Stimulated activated naive CD8-positive, alpha-beta T cell treated with anti-CD3 and anti-CD28 coated beads, Interleukin-15, amount 100 ng/mL, for 72 hours (primary cell): ENCODE measurements around the gene ACTRT2.

Source experiments
- ATAC-seq: fragments of 150-1000 bp; cut with Tn5 transposase; 2 replicates; pipeline ENCODE4 v1.10.0; 2021; ENCODE audit warnings: mild to moderate bottlenecking, moderate library complexity
- DNase-seq, 2 donors: peaks; one replicate each; pipeline ENCODE4 v3.0.0; 2021 to 2022
- H3K27ac Mint-ChIP-seq, 2 donors: one replicate each; pipeline ENCODE4 v1.8.0; 2022; ENCODE audit warnings: mild to moderate bottlenecking in 2 of 2, mixed read lengths in 2 of 2, moderate library complexity in 2 of 2
- H3K27me3 Mint-ChIP-seq: one replicate; pipeline ENCODE4 v1.8.0; 2022; ENCODE audit warnings: mixed read lengths
- H3K4me1 Mint-ChIP-seq: one replicate; pipeline ENCODE4 v1.8.0; 2022; ENCODE audit warnings: mild to moderate bottlenecking, mixed read lengths
- H3K4me3 Mint-ChIP-seq, 2 donors: one replicate each; pipeline ENCODE4 v1.8.0; 2022; ENCODE audit warnings: mild to moderate bottlenecking in 2 of 2, mixed read lengths in 2 of 2, moderate library complexity in 1 of 2
- H3K9me3 Mint-ChIP-seq, 2 donors: one replicate each; pipeline ENCODE4 v1.8.0; 2022; ENCODE audit warnings: mixed read lengths in 2 of 2

ACTRT2 gene

GRCh38 chr1:2980849-2981248 lies 40.4 kb upstream of the ACTRT2 start:
- DNase-seq (peak in 1 of 2 donors; percentile 1), ATAC-seq (no peak)
- Mint-ChIP-seq H3K27me3 (no peaks in the 10 kb centered on the region), H3K4me3 (no peak overlapping the region), H3K4me1 (no peaks in the 10 kb centered on the region), H3K27ac (no peak overlapping the region), H3K9me3 (no peaks in the 10 kb centered on the region)

- no peaks in the 10 kb centered on the region for H3K9me3 Mint-ChIP-seq
- no peaks in the 10 kb centered on the region for H3K4me1 Mint-ChIP-seq
- ATAC-seq (no peak), DNase-seq (no peak)
- peak overlapping the region; percentile 36 to 74 for H3K27ac Mint-ChIP-seq
- H3K27me3 Mint-ChIP-seq: no peaks in the 10 kb centered on the region
- H3K4me3 Mint-ChIP-seq: no peak overlapping the region
Observed at GRCh38 chr1:2981388-2981787, 39.9 kb upstream of the ACTRT2 start.

- DNase-seq (peak in 1 of 2 donors; percentile 4), ATAC-seq (no peak)
- no peaks in the 10 kb centered on the region for H3K4me1 Mint-ChIP-seq
- no peaks in the 10 kb centered on the region for H3K9me3 Mint-ChIP-seq
- H3K4me3 Mint-ChIP-seq: no peak overlapping the region
- no peaks in the 10 kb centered on the region for H3K27me3 Mint-ChIP-seq
- peak overlapping the region in 1 of 2 donors; percentile 74 for H3K27ac Mint-ChIP-seq
Observed at GRCh38 chr1:2981981-2982614, 39.2 kb upstream of the ACTRT2 start.

GRCh38 chr1:2982615-2983318 lies 38.5 kb upstream of the ACTRT2 start:
- H3K9me3 Mint-ChIP-seq: no peaks in the 10 kb centered on the region
- ATAC-seq: no peak

GRCh38 chr1:2983319-2983705 lies 38.0 kb upstream of the ACTRT2 start:
- Mint-ChIP-seq H3K27ac (no peak overlapping the region), H3K4me1 (no peaks in the 10 kb centered on the region), H3K4me3 (no peak overlapping the region), H3K27me3 (no peaks in the 10 kb centered on the region), H3K9me3 (no peaks in the 10 kb centered on the region)
- DNase-seq (no peak), ATAC-seq (no peak)

More at GRCh38 chr1:2982615-2983318, 38.5 kb upstream of the ACTRT2 start:
- Mint-ChIP-seq H3K4me1 (no peaks in the 10 kb centered on the region), H3K27me3 (no peaks in the 10 kb centered on the region), H3K27ac (no peak overlapping the region), H3K4me3 (no peak overlapping the region)
- no peak for DNase-seq

GRCh38 chr1:2983706-2984398 lies 37.4 kb upstream of the ACTRT2 start:
- Mint-ChIP-seq H3K9me3 (no peaks in the 10 kb centered on the region), H3K4me1 (no peaks in the 10 kb centered on the region), H3K27ac (no peak overlapping the region), H3K4me3 (no peak overlapping the region), H3K27me3 (no peaks in the 10 kb centered on the region)
- DNase-seq (no peak), ATAC-seq (no peak)

- ATAC-seq: no peak
- Mint-ChIP-seq H3K9me3 (no peaks in the 10 kb centered on the region), H3K27ac (no peak overlapping the region), H3K4me3 (no peak overlapping the region), H3K27me3 (no peaks in the 10 kb centered on the region), H3K4me1 (no peaks in the 10 kb centered on the region)
- no peak for DNase-seq
Observed at GRCh38 chr1:2984399-2985061, 36.7 kb upstream of the ACTRT2 start.

- Mint-ChIP-seq H3K4me1 (no peaks in the 10 kb centered on the region), H3K27me3 (no peaks in the 10 kb centered on the region), H3K4me3 (no peak overlapping the region), H3K9me3 (no peaks in the 10 kb centered on the region), H3K27ac (no peak overlapping the region)
- ATAC-seq (no peak), DNase-seq (no peak)
Observed at GRCh38 chr1:2985067-2985561, 36.2 kb upstream of the ACTRT2 start.

- H3K4me1 Mint-ChIP-seq: no peaks in the 10 kb centered on the region
- H3K9me3 Mint-ChIP-seq: no peaks in the 10 kb centered on the region
- ATAC-seq (no peak), DNase-seq (no peak)
- H3K27ac Mint-ChIP-seq: no peak overlapping the region
- no peak overlapping the region for H3K4me3 Mint-ChIP-seq
- no peaks in the 10 kb centered on the region for H3K27me3 Mint-ChIP-seq
Observed at GRCh38 chr1:2985694-2986548, 35.3 kb upstream of the ACTRT2 start.

GRCh38 chr1:2986549-2987305 lies 34.5 kb upstream of the ACTRT2 start:
- no peak overlapping the region for H3K27ac Mint-ChIP-seq
- no peaks in the 10 kb centered on the region for H3K9me3 Mint-ChIP-seq
- ATAC-seq: no peak
- H3K4me3 Mint-ChIP-seq: no peak overlapping the region
- no peak for DNase-seq
- H3K27me3 Mint-ChIP-seq: no peaks in the 10 kb centered on the region
- H3K4me1 Mint-ChIP-seq: no peaks in the 10 kb centered on the region

GRCh38 chr1:2987773-2988172 lies 33.5 kb upstream of the ACTRT2 start:
- Mint-ChIP-seq H3K4me1 (no peaks in the 10 kb centered on the region), H3K27ac (no peak overlapping the region), H3K27me3 (no peaks in the 10 kb centered on the region)

GRCh38 chr1:2988256-2988655 lies 33.0 kb upstream of the ACTRT2 start:
- no peaks in the 10 kb centered on the region for H3K4me1 Mint-ChIP-seq
- ATAC-seq (no peak), DNase-seq (no peak)
- no peaks in the 10 kb centered on the region for H3K9me3 Mint-ChIP-seq
- no peaks in the 10 kb centered on the region for H3K27me3 Mint-ChIP-seq
- no peak overlapping the region for H3K4me3 Mint-ChIP-seq
- H3K27ac Mint-ChIP-seq: no peak overlapping the region

More at GRCh38 chr1:2987773-2988172, 33.5 kb upstream of the ACTRT2 start:
- ATAC-seq (no peak), DNase-seq (no peak)
- H3K4me3 Mint-ChIP-seq: no peak overlapping the region
- no peaks in the 10 kb centered on the region for H3K9me3 Mint-ChIP-seq

- Mint-ChIP-seq H3K27me3 (no peaks in the 10 kb centered on the region), H3K27ac (no peak overlapping the region), H3K4me3 (no peak overlapping the region), H3K9me3 (peaks cover 5 to 7% of the 10 kb centered on the region in 2 donors), H3K4me1 (no peaks in the 10 kb centered on the region)
- ATAC-seq: no peak
- no peak for DNase-seq
Observed at GRCh38 chr1:2989185-2989584, 32.1 kb upstream of the ACTRT2 start.

- H3K4me1 Mint-ChIP-seq: no peaks in the 10 kb centered on the region
- H3K27me3 Mint-ChIP-seq: no peaks in the 10 kb centered on the region
- DNase-seq (no peak), ATAC-seq (no peak)
- H3K9me3 Mint-ChIP-seq: peaks cover 5 to 10% of the 10 kb centered on the region in 2 donors
- no peak overlapping the region for H3K4me3 Mint-ChIP-seq
- no peak overlapping the region for H3K27ac Mint-ChIP-seq
Observed at GRCh38 chr1:2989976-2990375, 31.3 kb upstream of the ACTRT2 start.
